HG03025 (cell line): ENCODE data around the gene JAG2.

Experiments
- ATAC-seq: cut with Tn5 transposase; IDR thresholded peaks from one replicate; pipeline ENCODE4 v1.9.1; 2021; ENCODE audit warnings: mild to moderate bottlenecking, moderate library complexity; ENCODE audit not compliant: unreplicated experiment, low FRiP score

The JAG2 gene

DNA sequence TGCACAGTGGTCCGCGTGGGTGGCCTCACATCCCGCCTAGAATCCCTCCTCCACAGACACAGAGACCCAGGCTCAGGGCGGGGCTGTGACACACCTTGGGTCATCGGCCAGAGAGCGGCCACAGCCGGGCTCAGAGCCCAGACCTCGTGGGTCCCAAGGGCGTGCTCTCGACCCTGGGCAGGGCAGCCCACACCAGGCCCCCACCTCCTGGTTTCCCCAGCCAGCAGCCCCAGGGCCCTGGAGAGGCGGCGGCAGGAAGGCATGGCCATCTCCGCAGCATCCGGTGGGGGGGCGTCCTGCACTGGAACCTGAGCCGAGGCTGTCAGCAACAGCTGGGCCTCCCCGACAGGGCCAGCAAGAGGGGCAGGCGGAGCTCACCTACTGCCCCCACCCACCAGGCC, 15.2 kb downstream of the JAG2 start:
- ATAC-seq: no peak

DNA sequence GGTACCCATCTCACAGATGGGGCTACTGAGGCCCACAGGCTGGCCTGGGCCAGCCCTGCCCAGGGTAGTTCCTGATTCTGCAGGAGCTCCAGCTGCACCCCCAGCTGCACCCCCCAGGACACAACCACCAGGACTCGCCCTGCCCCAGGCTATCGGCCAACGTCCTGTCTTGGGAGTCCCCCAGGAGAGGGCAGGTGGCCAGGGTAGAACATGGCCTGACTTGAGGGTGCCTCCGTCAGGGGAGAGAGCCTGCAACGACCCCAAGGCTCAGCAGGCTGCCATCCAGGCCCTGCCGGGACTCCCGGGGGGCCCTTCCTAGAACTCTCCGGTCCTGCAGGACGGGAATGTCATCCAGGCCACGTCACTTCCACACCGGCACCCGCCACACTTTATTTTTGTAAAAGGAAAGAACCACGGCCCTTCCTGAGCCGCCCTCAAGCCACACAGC, 15.8 kb downstream of the JAG2 start:
- no peak for ATAC-seq

DNA sequence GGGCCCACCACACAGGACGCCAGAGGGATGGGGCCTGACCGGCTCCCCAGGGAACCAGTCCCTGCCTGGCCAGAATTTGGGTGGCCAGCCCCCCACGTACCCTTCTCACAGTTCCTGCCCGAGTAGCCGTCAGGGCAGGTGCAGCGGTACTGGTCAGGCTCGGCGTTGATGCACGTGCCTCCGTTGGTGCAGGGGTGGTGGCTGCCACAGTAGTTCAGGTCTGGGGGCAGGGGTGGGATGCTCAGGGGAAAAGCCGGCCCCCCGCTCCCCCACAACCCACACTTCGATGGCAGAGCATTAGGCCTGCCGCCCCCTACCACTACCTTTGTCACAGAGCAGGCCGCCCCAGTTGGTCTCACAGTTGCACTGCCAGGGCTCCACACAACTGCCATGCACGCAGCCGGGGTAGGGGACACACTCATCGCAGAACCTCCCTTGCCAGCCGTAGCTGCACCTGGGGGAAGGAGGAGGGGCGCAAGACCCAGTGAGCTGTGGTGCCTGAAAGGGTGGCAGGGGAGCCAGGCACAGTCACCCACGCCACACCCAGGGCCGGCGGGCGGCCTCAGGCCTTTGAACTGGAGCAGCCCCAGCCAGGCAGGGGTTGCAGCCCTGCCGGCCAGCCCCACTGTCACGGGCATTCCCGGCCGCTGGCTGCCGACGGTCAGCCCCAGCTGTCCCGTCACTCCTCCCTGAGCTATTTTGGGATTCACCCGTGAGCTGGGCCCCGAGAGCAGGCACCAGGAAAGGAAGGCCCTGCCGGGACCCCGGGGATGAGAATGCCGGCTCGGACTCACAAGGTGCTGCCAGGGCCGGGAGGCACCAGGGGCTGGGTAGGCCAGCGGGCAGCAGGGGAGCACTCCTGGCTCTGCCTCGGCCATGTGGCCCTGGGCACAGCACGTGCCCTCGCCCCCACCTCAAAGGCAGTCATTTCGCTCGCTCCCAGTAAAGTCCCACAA, 16.5 kb downstream of the JAG2 start:
- ATAC-seq: no peak

DNA sequence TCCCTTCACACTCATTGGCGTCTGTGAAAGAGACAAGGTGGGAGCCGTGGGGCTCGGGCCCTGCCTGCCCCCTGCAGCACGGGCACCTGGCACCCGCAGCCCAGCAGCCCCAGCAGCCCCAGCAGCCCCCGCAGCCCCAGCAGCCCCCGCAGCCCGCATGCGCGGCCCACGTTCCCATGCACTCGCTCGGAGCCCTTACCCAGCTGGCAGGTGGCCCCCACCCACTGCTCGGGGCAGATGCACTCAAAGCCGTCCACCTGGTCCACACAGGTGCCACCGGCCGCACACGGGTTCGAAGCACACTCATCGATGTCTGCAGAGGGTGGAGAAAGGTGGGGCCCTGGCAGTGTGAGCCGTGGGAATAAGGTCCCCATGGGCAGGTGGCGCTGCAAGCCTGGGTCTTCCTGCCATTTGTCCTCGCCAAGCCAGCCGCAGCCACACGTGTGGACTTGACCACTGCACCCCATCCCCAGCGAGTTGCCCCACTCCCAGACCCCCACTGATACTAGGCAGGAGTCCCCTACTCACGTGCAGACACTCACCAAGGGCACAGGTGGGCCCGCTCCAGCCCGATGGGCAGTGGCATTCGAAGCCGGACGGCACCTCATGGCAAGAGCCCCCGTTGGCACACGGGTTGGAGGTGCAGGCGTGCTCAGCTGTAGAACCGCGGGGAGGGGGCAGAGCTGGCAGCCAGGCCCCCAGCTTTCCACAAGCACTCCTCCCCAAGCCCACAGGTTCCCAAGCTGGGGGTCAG, 17.3 kb downstream of the JAG2 start:
- no peak for ATAC-seq

DNA sequence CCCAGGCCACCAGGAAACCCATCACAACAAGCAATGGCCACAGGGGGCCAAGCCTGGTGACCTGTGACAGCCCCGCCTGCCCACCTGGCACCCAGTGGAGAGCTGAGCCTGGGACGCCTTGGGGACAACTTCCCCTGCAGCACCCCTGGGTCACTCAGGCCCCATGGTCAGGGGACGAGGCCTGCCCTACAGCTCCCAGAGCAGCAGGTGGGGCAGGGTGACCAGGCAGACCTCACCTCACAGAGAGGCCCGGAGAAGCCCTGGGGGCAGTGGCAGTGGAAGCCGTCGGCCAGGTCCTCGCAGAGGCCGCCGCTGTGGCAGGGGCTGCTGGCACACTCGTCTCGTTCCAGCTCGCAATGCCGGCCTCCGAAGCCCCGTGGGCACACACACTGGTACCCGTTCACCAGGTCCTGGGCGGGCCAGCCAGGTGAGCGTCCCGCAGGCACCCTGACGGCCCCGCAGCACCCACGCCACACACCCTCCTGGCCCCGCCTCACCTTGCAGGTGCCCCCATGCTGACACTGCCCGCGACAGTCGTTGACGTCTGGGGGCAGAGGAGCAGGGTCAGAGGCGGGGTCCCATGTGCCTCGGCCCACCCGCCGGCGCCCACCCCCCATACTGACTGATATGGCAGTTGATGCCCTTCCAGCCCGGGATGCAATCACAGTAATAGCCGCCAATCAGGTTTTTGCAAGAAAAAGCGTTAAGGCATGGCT, 18.1 kb downstream of the JAG2 start:
- no peak for ATAC-seq

DNA sequence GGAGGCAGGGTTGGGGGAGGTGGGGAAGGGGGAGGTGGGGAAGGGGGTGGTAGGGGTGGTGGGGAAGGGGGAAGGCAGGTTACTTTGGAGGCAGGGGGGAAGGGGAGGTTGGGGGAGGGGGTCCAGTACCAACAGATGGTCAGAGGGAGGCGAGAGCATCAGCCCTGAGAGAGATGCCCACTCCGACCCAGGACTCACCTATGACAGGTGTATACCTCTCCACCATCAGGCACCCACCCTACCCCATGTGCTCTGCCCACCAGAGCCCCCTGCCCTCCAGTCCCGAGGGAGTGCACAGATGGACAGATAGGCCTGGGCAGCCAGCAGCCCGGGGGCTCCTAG, 18.6 kb downstream of the JAG2 start:
- ATAC-seq: no peak

DNA sequence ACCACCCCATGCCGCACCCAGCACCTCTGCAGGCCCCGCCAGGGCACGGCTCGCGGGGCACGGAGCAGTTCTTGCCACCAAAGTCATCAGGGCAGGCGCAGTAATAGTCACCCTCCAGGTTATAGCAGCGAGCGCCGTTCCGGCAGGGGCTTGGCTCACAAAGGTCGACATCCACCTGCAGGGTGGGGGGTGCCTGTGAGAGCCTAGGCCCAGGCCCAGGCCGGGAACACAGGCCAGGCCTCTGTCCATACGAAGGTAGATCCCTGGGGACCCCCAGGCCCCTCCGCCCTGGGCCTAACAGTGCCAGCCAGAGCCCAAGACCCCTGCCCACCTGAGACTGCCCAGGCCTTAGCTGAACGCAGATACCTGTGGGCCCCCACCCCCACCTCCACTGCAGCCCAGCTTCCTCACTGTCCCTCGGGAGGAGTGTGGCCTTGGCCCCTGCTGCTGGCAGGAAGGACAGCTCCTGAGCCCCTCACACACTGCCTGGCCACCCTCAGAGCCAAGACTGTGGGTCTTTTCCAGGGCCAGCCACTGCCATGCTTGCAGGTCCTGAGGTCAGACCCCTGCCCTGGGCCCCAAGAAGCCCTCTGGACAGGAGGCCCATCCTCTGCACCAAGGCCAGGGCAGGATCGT, 19.3 kb downstream of the JAG2 start:
- ATAC-seq: no peak

DNA sequence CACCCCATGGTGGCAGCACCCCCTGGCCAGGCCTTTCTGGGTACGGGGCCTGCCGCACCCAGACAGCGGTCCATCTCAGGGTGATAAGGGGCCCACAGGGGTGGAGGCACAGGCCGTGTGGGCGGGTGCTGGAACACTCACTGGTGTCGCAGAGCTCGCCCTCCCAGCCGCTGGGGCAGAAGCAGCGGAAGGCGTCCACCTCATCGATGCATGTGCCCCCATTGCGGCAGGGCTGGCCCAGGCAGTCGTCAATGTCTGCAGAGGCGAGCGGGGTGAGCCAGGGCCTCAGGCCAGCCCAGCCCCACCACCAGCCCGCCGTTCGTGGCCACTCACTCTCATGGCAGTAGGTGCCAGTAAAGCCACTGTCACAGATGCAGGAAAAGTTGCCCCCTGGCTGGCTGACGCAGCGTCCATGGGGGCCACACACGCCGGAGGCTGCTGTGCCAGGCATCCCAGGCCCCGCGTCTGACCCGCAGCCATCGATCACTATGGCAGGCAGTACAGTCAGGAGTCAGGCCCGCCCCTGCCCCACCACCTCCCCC, 19.9 kb downstream of the JAG2 start:
- no peak for ATAC-seq

DNA sequence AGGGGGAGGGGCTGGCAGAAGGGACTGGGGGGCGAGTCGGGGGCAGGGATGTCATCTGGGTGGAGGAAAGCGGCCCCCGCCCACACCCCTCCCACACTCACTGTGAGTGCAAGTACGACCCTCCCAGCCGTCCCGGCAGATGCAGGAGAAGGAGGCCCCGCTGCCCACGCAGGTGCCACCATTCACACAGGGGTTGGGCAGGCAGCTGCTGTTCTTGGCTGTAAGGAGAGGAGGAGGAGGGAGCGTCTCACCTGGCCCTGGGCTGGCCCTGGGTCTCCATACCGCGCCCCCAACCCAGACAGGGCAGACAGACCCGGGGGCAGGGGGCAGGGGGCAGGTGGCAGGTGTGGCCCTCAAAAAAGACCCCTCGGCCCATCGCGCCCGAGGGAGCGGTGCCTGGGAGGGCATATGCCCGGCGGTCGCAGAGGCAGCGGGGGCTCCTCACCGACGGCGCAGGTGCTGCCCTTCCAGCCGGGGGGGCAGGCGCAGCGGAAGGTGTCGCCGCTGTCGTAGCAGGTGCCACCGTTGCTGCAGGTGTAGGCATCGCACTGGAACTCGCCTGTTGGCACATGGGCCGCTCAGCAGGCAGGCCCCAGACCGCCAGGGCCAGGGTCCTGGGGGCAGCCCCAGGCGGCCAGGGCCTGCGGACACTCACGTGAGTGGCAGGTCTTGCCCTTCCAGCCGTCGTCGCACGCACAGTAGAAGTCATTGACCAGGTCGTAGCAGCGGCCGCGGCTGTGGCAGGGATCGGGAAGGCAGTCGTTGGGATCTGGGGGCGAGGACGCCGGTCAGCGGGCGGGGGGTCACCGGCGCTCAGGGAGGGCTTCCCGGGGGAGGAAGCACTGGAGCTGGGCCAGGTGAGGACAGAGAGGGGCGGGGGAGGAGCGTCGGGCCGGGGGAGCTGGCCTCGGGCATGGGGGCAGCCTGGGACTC, 20.6 kb downstream of the JAG2 start:
- no peak for ATAC-seq

DNA sequence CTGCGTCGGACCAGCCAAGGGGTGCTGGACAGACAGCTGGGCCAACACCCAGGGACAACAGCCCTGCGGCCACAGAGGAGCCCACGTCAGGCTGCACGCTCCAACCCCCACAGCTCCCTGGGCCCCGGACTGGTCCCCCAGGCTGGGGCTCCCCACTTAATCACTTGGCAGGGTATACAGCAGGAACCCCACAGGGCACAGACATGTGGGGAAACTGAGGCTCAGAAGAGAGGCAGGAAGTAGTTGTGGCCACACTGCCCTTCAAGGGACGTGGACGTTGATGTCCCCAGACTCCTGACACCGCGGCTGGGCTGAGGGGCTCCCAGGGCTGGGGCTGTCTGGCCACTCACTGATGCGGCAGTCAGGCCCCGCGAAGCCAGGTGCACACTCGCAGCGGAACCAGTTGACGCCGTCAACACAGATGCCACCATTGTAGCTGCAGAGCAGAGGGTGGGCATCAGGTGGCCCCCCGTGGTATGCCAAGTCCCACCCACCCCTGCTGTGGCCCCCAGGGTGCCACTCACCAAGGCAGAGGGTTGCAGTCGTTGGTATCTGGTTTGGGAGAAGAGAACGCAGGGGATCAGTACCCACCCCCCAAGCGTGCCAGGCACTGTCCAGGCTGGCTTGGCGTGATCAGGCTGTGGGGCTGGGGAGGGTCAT, 21.5 kb downstream of the JAG2 start:
- ATAC-seq: no peak

DNA sequence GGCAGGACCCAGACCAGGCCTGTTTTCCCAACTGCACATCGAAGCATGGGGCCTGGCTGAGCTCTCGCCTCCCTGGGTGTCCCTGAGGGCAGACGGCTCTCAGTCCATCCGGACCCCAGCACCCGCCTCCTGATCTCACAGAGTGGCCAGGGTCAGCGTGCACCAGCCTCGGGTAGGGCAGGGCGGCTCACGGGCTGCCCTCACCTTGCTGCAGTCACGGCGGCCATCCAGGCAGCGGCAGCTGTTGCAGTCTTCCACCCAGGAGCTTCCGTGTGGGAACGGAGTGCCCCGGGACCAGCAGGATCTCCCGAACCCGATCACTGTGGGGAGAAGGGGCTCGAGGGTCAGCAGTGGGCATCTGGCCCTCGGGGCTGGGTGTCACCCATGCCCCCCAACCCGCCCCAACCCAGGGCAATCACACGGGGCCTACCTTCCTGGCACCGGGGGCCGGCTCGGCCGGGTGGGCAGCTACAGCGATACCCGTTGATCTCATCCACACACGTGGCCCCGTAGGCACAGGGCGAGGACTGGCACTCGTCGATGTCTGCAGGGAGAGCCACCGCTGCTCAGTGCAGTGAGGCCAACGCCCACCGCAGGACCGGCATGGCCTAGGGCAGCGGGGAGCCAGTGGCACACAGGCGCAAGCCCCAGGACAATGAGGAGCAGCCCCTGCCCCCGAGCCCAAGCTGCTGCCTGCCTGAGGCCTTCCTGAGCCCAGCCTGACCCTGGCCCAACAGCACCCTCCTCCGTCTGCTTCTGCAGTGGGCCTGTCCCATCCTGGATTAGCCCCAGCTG, 22.2 kb downstream of the JAG2 start:
- no peak for ATAC-seq

DNA sequence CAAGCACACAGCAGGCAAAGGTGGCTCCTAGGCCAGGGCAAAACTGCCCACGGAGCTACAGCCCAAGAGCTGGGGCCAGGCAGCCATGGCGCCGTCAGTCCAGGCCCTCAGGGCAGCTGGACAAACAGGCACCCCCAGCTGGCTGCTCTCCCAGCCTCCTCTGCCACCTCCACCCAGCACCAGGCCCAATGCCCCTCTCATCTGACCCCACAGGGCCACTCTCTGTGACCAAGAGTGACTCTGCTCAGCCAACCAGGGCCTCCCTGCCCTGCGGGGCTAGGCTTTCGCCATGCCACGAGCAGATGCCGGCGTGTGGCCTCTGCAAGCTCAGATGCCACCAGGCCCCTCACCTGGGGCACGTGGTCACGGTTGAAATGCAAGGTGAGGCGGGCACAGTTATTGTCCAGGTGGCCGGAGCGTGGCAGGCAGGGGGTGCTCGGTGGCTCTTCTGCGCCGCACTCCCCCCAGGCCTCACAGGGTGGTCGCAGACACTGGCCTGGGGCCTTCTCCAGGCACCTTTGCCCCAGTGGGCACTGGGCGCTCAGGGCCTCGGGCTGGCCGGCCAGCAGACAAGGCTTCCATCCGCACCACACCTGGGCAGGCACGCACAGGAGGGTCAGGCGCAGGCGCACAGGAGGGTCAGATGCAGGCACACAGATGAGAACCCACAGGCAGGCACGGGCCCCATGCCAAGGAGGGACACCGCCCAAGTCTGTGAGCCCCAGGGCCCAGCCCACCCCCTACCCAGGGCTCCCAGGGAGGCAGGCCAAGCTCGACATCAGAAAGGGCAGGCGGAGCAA, 23.0 kb downstream of the JAG2 start:
- ATAC-seq: no peak

DNA sequence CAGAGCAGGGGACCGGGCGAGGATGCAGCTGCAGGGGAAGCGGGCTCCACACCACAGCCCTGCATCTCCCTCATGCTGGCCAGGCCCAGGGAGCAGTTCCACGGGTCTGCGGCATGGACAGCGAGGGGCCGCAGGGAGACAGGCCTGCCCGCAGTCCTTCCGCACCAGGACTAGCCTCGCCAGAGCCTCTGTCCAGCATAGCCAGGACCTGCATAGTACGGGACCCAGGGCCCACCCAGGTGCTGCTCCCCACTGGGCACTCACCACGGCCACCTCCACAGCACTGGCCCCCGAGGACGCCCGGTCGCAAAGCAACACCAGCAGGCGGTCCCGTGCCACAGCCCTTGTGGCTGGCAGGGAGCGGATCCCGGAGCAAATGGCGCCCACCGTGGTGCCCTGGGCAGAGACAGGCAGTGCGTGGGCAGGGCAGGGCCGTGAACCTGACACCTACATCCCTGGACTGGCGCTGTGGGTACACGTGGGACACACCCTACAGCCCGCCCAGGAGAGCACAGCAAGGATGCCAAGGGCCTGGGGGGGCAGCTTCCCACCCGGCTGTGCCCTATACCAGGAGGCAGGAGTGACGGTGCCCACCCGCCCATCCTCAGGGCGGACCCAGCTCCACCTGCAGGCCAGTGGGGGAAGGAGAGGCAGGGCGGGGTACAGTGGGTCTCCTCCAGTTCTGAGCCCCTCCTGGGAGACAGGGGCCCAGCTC, 23.8 kb downstream of the JAG2 start:
- ATAC-seq: no peak

DNA sequence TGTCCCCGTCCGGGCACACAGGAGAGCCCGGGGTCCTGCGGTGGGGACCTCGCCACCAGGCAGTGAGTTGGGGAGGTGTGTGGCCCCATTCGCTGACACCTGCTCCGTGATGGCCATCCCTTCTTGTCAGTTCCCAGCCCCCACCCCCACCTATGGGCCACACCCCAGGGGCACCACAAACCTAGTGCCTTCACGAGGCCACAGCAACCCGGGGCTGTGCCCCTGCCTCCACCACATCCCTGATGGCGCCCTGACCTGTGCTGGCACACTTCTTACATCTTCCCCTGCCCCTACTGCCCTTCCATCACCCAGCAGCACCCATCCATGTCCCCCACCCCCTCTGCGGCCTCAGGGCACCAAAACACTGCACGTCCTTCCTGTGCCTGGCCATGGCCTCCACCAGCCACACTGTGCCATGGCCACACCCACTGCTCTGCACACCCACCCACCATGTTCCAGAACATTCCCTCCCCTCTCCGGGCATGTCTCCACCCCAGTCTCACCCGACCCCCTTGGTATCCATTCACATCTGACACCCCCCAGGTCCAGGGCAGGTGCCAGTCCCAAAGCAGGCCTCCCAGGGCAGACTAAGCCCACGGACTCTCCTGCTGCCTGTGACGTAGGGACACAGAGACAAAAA, 24.4 kb downstream of the JAG2 start:
- no peak for ATAC-seq

DNA sequence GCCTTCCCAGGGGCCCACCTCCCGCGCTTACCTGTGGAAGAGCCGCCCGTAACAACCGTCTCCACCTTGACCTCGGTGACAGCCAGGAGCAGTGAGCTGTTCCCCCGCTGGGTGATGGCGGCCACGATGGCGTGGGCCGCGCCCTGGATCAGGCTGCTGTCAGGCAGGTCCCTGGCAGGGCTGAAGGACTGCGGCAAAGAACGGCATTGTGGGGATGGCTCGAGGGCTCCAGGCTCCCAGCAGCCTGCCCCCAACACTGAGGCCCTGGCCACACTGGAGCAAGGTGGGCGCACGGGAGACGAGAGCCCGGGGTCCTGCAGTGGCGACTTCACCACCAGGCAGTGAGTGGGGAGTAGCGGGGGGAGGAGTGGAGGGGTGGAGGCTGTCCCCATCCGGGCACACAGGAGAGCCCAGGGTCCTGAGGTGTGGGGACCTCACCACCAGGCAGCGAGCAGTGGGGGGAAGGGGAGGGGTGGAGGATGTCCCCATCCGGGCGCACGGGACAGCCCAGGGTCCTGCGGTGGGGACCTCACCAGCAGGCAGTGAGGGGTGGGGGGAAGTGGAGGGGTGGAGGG, 25.0 kb downstream of the JAG2 start:
- ATAC-seq: no peak
